Hepatocyte (in vitro differentiated cells): ENCODE results near the gene PKP1.

Experiments used
- CTCF ChIP-seq: fragments of 200-600 bp; sonication (generic); IDR thresholded peaks from 2 replicates; pipeline ENCODE4 v1.5.1; 2016; ENCODE audit warnings: antibody characterized with exemption, mild to moderate bottlenecking; ENCODE audit not compliant: poor library complexity
- EZH2phosphoT487 ChIP-seq: fragments of 200-600 bp; sonication (generic); IDR thresholded peaks from one replicate; pipeline ENCODE4 v1.6.1; 2018; ENCODE audit warnings: antibody characterized with exemption, mild to moderate bottlenecking, low read depth, moderate library complexity; ENCODE audit not compliant: unreplicated experiment, severe bottlenecking

GRCh38 chr1:201375169-201375568 is 91.9 kb downstream of the PKP1 start:
- TF ChIP-seq EZH2phosphoT487: no peak
- no peak for TF ChIP-seq CTCF
